Activated effector memory CD4-positive, alpha-beta T cell treated with Interleukin-2 at 50 U/mL for 16 hours (primary cell): Measurements from ENCODE around the gene ING3.
"Not testable (repeated sequence)": the region's sequence is repeated elsewhere in the genome, so short reads cannot be mapped to it uniquely, and the experiment has no call there.

Source experiments
- DNase-seq: peaks from one replicate; pipeline ENCODE4 v3.0.0-alpha.2; 2020

The ING3 gene

DNA sequence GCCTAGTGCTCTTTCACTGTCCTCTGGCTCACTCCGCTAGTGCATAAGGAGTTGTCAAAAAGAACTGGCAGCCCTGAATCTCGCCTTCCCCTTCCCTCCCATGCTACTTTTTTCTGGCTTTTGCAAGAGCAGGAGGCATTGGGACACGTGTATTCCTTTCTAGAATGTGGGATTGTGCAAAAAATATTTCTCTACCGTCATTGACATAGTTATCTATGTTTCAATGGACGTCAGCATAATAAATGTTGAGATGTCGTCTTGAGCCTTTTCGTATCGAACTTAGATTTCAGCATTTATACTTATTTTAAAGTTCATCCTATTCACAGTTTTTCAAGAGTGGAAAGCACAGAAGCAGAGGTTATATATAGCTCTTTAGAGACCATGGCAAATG lies 727 bp downstream of the ING3 start:
- no peak for DNase-seq

DNA sequence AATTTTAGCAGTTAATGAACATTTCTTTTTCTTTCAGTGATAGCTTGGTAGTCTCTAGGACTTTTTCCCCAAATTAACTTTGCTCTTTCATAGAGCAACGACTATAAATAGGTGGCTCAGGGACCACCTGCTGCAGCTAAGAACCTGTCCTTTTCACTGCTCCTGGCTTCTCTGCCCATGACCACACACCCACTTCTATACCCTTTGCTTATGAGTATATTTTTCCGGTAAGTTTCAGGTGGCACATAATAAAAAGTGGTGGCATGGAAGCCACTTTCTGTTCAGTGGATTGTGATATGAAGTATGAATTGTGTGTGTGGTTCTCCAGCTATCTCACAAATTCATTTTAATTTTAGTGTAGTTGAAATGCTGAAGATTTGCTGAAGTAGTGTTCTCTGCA lies 1.2 kb downstream of the ING3 start:
- DNase-seq = no peak

DNA sequence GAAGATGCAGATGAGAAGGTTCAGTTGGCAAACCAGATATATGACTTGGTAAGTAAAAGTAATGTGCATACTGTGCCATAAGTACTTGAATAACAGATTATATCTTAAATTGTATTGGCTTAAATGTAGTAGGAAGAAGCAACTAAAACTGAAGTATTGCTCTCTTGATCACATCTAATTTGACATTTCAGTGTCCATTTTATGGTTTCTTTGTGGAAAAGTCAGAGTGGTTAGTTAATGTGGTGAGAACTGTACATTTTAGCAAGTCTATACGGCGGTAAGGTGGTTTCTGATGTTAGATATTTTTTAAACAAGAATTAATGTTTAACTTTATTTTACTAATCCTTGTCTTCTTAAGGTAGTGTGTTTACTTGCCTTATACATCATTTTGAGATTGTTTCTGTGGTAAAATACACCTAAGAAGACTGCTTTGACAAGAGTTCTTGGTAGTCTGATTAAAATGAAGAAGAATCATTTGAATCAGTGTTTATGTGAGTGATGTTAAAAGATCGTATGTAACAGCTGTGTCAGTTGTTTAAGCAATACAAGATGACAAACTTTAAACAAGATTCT lies 5.1 kb downstream of the ING3 start:
- DNase-seq = no peak

DNA sequence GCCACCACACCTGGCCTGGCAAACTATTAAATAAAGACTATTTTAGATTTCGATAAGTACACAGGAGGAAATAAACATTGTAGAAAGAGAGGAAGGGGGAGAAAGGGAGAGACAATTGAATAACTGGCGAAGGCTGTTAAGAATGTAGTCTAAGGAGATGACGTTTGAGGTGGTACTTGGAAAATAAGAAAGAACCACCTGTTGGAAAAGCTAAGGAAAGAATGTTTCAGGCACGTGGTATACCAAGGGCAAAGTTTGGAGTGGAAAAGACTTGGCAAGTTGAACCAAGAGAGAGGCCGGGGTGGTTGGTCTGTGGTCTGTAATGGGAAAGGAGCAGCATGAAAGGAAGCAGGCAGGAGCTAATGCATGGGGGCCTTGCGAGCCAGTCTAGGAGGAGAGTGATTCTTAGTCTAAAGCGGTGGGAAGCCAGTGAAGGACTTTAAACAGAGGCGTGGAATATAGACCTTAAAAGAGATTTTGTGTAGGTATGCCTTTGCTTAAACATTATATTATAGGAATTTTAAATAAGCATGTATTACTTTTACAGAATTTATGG lies 9.4 kb downstream of the ING3 start:
- no peak for DNase-seq

DNA sequence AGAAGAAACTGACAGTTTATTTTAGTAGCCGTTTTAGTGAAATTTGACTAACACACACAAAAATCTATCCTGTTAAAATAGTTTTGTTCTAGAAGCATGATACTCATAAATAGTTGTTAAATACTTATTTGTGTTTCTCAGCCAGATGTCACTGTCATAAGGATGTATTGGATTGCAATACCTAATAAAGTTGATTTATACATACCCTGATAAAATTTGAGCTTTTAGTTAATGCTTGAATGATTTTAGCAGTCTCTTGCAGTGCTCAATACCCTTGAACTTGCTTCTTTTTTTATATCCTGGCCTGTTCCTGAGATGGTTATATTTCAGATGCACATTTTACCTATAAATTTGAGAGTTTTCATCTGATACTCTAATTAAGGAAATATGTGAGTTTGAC lies 10.1 kb downstream of the ING3 start:
- DNase-seq = no peak

DNA sequence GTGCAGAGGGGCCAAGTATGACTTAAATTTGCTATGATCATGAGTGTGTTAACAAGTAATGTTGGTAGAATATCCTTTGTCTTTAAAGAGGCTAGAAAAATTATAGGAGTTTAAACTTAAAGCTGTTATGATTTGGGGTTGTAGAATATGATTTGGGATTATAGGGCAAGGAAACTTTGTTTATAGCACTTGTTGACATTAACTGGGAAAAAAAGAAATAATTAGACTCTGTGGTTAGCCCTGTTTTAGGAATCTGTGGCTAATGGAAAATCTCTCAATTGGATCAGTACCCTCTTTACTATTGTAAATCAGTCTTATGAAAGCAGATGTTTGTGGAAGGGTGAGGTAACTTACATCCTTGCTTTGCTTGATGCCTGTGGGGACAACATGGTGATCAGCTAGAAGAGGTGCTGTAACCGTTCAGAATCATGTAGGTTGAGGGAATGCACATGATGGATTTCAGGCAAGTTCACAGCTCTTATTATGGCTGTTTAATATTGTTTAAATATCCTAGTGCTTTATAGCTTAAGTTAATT lies 11.1 kb downstream of the ING3 start:
- DNase-seq = no peak

DNA sequence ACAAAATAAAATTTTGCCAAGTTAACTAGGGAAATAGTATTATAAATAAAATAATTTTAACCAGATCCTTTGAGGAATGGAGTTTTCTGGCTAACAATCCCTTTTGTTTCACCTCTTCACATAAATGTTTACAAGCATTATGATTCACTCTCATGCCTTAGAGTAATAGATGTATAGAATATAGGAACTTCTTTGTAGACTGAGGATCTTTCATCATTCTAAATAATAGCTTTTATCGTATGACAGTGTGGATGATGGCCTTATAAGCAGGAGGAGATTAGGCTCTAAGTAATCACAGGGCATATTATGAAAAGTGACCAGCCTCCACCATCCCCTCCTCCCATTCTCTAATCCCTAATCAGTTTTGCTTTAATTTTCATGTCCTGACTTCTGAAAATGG lies 13.5 kb downstream of the ING3 start:
- no peak for DNase-seq

DNA sequence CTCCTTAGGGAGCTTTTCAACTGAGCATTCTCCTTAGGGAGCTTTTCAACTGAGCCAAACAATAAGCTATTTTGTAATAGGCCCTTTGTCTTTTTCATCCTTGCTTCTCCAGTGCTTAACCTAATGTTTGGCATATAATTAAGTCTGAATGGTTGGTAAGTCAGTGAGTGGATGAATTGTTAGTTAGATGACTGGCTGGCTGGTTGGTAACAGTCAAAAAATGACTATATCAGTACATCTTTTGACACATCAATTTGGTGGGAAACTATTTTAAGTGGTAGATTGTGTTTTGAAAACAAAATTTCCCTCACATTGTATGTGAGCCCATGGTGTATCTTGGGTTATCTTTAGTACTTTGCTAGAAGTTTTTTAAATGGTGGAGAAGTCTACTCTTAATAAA lies 16.4 kb downstream of the ING3 start:
- DNase-seq = no peak

DNA sequence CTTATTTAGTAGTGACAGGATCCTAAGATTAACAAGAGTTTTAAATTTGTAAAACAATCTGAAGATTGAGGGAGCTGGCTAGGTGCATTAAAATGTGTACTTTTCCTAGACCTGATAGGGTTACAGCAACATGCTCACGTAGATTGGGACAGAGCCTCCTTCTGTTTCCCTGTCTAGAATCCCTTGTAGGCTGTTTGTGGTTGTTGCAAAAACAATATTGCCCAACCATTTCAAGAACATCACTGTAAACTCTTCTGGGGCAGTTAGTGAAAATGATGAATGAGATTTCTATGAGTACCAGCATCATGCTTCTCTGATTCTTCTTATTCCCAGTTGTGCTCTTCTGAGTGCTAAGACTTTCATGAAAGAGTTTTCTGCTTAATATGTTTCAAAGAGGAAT lies 23.3 kb downstream of the ING3 start:
- no peak for DNase-seq

DNA sequence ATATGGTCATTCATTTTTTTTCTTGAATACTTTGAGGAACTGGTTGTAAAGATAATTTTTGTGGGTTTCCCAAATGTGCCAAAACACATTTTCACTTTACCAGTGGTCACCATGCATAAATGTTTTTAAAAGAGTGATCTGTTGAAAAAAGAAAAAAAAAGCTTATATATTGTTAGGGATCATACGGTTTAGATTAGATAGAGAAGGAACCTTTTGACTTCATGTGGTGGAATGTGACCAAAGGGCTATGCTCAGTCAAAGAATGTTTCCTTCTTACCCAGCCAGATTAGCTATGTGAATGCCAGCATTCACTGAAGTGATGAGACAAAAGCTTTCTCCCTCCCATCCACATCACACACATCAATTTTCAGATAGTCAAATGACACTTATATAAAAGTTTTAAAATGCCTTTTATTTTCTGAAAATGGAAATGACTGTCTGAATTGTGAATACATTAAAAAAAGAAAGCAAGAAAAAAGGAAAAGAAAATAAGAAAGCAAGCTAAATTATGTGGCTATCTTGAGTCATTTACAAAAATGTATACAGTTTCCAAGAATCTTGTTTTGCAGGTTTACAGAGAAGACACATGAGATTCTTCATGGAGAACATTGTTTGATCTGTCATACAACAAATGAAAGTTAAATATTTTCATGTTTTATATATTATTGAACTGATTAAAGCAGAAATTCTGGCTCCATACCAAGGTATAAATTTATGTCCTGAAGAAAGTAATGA lies 29.4 kb downstream of the ING3 start:
- DNase-seq = no peak

DNA sequence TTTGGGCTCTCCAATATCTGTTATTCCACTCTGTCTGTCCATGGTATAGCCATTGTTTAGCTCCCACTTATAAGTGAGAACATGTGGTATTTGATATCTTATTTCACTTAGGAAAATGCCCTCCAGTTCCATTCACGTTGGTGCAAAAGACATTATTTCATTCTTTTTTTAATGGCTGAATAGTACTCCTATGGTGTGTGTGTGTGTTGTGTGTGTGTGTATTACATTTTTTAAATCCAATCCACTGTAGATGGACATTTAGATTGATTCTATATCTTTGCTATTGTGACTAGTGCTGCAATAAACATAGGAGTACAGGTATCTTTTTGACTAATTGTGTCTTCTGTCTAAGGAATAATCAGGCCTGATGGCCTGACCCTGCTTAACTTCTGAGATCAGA lies 30.5 kb downstream of the ING3 start:
- no peak for DNase-seq

DNA sequence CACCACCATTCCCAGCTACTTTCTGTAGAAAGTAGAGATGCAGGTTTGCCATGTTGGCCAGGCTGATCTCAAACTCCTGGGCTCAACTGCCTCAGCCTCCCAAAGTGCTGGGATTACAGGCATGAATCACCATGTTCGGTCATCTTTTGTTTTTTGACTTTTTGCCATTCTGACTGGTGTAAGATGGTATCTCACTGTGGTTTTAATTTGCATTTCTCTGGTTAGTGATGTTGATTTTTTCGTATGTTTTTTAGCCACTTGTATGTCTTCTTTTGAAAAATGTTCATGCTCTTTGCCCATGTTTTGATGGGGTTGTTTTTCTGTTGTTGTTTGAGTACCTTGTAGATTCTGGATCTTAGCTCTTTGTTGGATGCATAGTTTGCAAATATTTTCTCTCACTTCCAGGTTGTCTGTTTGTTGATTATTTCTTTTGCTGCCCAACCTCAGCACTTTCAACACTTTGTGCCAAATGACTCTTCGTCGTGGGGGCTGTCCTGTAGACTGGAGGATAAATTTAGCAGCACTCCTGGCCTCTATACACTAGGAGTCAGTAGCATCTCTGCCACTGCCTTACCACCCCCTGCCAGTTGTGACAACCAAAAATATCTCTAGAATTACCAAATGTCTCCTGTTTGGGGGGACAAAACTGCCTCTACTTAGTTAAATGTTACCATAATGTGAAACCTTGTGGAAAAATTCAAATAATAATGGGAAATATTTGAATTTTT lies 31.5 kb downstream of the ING3 start:
- DNase-seq = no peak

DNA sequence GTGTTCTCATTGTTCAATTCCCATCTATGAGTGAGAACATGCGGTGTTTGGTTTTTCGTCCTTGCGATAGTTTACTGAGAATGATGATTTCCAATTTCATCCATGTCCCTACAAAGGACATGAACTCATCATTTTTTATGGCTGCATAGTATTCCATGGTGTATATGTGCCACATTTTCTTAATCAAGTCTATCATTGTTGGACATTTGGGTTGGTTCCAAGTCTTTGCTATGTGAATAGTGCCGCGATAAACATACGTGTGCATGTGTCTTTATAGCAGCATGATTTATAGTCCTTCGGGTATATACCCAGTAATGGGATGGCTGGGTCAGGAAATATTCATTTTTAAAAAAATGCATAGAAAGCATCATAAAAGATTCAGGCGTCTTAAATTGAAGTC lies 33.0 kb downstream of the ING3 start:
- not testable (repeated sequence) for DNase-seq

DNA sequence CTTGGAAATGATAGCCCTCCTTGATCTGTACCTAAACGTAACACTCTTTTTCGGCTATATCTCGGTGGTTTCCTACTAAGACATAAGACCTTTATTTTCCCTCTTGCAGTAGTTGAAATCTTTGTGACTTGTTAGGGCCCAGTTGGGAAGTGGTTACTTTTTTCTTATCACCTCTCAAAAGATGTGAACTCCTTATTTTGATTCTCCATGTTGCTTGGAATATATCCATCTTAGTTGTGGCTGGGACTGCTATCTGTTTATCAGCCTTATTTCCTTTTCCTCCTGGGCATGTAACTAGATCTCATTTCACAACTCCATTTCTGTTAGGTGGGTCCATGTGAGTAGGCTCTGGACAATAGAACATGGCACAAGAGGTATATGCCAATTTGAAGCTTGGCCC lies 33.8 kb downstream of the ING3 start:
- DNase-seq = no peak

DNA sequence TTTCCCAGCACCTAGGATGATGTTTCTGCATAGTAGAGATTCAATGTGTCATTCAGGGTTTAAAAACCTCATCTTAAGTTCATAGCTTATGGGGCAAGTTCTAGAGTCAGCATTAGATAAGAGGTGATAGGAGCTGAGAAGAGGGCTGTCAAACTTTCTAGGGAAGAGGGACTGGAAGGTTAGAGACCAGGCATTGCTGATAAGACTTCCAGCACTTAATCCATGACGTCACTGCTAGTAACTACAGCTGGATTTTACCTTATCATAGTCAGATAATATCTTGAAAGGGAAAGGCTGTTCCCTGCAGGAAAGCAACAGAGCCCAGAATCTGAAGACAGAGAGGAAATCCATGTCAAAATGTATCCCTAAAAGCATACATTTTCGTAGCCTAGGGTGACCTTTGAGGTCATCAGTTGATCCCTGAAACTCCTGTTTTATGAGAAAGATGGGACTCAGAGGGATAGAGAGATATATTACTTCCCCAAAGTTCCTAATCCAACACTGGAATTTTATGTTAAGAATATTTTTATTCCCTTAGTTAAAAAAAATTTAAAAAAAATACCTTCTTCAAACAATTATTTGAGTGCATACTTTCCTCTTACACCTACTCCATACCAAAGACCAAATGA lies 34.7 kb downstream of the ING3 start:
- no peak for DNase-seq

DNA sequence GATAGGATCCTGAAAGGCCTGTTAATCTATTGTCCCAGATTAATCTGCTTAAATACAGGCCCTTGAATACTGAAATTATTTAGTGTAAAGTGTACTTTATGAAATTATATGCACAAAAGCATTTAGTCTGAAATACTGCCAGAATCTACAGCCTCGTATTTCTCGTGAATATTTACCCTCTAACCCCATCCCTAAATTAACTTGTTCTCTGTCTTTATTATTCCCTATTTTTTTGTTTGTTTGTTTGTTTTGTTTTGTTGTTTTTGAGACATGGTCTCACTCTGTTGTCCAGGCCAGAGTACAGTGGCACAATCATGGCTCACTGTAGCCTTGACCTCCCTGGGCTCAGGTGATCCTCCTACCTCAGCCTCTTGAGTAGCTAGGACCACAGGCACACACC lies 35.3 kb downstream of the ING3 start:
- DNase-seq = no peak

DNA sequence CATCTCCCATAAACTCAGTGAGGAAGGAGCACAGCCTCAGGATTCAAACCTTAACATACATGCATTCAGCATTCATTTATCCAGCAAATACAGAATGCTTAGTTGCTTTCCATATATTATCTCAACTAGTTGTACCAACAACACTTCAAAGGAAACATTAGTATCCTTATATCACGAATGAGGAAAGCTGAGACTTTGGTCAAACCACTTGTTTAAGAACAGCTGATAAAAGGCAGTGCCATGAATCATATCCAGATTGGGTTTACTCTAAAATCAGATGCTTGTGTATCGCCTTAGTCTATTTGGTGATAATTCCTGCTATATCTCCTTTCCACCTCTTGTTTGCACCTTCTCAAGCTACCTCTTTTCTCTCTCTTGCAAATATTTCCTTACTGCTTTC lies 36.1 kb downstream of the ING3 start:
- DNase-seq = no peak

DNA sequence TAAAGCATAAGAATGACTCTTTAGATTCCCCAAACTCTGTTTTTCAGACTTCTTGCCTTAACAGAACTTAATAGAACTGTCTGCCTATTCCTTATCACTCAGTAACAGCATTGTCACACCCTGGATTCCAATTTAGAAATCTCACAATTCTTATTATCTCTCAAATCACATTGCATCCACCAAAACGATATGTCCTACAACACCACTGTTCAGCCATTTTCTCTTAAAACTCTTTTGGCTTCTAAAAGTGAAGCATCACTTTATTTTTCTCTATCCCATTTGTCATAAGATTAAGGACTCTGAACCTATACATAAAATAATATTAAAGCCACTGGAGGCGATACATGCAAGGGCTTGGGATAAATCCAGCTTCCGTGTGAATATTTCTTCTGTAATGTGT lies 36.7 kb downstream of the ING3 start:
- no peak for DNase-seq

DNA sequence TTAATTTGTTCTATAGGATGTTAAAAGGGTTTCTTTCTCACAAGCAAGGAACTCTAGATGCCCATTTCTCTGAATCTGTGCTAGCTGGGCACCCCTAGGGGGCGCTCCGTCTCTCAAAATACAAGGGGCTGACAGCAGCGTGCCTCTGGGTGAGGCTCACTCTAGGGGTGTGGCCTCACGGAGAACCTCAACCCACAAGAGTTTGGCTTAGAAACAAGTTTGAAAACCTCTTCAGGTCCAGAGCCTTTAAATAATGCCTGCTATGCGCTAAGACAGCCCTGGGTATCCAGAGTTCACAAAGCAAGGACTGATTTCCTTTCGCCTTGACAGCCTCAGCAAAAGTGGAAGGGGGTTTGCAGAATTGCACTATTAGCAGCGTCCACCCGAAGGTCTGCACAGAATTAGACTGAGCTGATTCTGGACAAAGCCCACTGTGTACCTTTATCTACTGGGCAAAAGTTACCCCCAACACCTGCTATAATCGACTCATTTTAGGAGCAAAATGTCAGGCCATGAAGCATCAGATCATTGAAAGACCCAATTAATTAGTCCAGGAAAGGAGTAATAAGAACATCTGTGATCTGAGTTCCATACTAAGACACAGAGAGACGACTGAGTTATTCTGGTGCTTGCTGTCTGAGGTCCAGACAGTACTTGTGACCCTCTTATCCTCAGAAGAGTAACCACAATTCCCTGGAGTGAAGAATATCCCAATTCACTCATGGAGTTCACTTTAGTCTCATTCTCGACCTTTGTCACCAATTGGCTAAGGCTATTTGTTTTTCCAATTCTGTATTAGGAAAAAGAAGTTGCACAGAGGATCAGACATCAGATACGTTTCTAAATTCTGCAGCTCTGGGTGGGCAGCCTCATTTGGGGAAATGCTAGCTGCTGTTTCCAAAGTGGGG lies 37.4 kb downstream of the ING3 start:
- peak; percentile 75 for DNase-seq

DNA sequence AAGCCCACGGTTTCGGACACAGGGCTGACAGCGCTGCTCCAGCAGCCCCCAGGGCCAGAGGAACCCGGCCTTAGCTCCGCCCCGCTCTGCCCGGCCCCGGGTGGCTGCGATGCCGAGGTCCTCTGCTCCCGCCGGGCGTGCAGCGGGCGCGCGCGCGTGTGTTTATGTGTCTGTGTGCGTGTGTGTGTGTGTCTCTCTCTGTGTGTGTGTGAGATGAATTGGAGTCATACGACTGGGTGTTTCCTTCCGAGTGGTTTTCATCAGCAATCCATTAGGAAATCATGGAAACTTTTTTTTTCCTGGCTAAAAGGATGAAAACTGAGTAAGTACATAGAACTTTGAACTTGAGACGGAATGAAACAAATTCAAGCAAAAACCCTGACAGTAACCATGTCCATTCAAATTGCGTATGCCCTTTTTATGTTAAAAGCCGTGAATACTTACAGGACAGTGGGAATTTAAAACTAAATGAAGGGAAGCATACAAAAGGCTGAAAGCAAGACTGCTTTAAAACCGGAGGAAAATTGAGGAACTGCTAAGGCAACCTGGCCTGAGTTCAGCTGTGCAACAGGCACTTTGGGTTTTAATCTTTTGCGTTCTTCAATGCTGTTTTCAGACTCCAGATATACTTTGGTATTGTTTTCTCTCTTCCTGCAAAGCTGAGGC lies 38.1 kb downstream of the ING3 start, which contains the start of gene CPED1:
Gene CPED1 (plus strand): TSS at position 121 of the 666 bp plus-strand sequence. CDS start 911 bp downstream, outside the sequence.
- DNase-seq = no peak
